Epithelial cell of proximal tubule (primary cell): Measurements from ENCODE around the gene TRIM63. TPM values are rescaled to one million over a fixed set of nuclear protein-coding genes. Genes with fewer than 3 reads are reported as not detected.
"Not testable (repeated sequence)": the region's sequence is repeated elsewhere in the genome, so short reads cannot be mapped to it uniquely, and the experiment has no call there.

Experiments
- DNase-seq: peaks from one replicate; pipeline ENCODE4 v3.0.0-alpha.2; 2011; ENCODE audit warnings: low read depth
- H3K4me3 ChIP-seq: 2 replicates; pipeline ENCODE4 v1.5.1; 2011; ENCODE audit warnings: low read depth, mild to moderate bottlenecking, low read length
- CTCF ChIP-seq: conservative IDR thresholded peaks from 2 replicates; pipeline ENCODE4 v1.5.1; 2012; ENCODE audit warnings: low read depth, mild to moderate bottlenecking, low read length
- total RNA-seq: library from RNA; depleted of rRNA; stranded (reverse); fragments of >200 nt; gene quantifications from 2 replicates; pipeline ENCODE4 v1.2.3, GENCODE V29; 2015

TRIM63 gene
- total RNA-seq, 1 donor from 2014 or later = not detected

DNA sequence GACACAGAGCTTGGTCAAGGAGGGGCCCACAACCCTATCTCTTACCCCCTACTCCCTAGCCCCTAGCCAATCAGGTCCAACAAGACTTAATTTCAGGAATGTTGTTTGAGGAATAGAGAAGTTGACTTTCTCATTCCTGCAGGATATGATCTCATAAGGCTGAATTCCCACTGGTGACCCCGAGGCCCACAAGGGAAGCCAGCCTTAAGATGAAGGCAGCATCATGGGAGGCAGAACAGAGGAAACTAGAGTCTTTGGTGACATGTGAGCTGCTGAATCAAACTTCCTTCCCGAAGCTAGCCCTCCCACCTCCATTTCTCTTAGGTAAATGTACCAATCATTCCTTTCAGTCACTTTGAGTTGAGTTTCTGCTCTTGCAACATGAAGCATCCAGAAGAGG, 35.1 kb upstream of the TRIM63 start:
- no peak for DNase-seq
- no peak for TF ChIP-seq CTCF
- no peak overlapping the region for H3K4me3 ChIP-seq

- no peak overlapping the region for H3K4me3 ChIP-seq
- no peak for DNase-seq
- TF ChIP-seq CTCF = no peak
Measured at GRCh38 chr1:26102119-26102518, 34.7 kb upstream of the TRIM63 start.

GRCh38 chr1:26100204-26100603, 32.8 kb upstream of the TRIM63 start:
- H3K4me3 ChIP-seq, DNase-seq: not testable (repeated sequence)

GRCh38 chr1:26099780-26100179, 32.4 kb upstream of the TRIM63 start:
- no peak for TF ChIP-seq CTCF
- no peak for DNase-seq
- no peak overlapping the region for H3K4me3 ChIP-seq

GRCh38 chr1:26098602-26099001, 31.2 kb upstream of the TRIM63 start:
- no peak overlapping the region for H3K4me3 ChIP-seq
- DNase-seq = no peak
- no peak for TF ChIP-seq CTCF

GRCh38 chr1:26097696-26098095, 30.3 kb upstream of the TRIM63 start:
- no peak for TF ChIP-seq CTCF
- no peak for DNase-seq

GRCh38 chr1:26096471-26096870, 29.0 kb upstream of the TRIM63 start:
- H3K4me3 ChIP-seq = no peak overlapping the region
- DNase-seq = no peak
- TF ChIP-seq CTCF = no peak

More at GRCh38 chr1:26097696-26098095, 30.3 kb upstream of the TRIM63 start:
- H3K4me3 ChIP-seq = no peak overlapping the region
